B cell (primary cell): ENCODE results near the gene CNTNAP2.

Experiments used
- CTCF ChIP-seq: fragments of 200-600 bp; IDR thresholded peaks from one replicate; pipeline ENCODE4 v1.8.0; 2022; ENCODE audit warnings: antibody characterized with exemption, mild to moderate bottlenecking
- EZH2 ChIP-seq: IDR thresholded peaks from 2 replicates; pipeline ENCODE4 v1.6.1; 2012; ENCODE audit warnings: borderline replicate concordance, low read depth, mild to moderate bottlenecking, moderate library complexity, low read length; ENCODE audit not compliant: insufficient read depth, poor library complexity, severe bottlenecking

- TF ChIP-seq CTCF (no peak), EZH2 (no peak)
Measured at GRCh38 chr7:146242661-146243060, 126.1 kb downstream of the CNTNAP2 start.
